Panc1 (cell line): Measurements from ENCODE around the gene PAPOLG.

Experiments
- POLR2AphosphoS5 ChIP-seq: IDR thresholded peaks from 2 replicates; pipeline ENCODE4 v1.6.1; 2012; ENCODE audit warnings: mild to moderate bottlenecking, low read depth, low read length, moderate library complexity
- TCF7L2 ChIP-seq: IDR thresholded peaks from 2 replicates; pipeline ENCODE4 v1.6.1; 2011; ENCODE audit warnings: mild to moderate bottlenecking, low read depth, low read length, inconsistent platforms
- TF ChIP-seq, protein P1 (sequence below): fragments of 450-650 bp; IDR thresholded peaks from 2 replicates; pipeline ENCODE4 v1.5.1; 2017; ENCODE audit warnings: mild to moderate bottlenecking

DNA sequence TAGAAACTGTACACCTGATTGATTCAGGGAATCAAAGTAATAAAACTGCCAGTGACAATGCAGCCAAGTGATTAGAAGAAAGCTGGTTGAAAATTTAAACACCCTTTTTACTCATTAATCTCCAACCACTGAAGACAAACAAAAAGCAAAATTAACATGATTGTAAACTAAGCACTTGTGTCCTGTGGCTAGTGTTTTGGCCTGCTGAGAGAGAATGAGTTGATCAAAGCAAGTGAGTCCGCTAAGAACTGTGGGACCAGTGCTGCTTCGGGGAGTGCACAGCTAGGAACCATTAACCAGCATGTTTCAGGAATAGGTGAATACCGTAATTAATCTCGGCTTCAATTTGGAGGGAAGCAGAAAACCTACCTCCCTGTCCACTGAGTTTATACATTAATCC, 13.6 kb upstream of the PAPOLG start:
- no peak for TF ChIP-seq POLR2AphosphoS5
- TF ChIP-seq, protein P1, sequence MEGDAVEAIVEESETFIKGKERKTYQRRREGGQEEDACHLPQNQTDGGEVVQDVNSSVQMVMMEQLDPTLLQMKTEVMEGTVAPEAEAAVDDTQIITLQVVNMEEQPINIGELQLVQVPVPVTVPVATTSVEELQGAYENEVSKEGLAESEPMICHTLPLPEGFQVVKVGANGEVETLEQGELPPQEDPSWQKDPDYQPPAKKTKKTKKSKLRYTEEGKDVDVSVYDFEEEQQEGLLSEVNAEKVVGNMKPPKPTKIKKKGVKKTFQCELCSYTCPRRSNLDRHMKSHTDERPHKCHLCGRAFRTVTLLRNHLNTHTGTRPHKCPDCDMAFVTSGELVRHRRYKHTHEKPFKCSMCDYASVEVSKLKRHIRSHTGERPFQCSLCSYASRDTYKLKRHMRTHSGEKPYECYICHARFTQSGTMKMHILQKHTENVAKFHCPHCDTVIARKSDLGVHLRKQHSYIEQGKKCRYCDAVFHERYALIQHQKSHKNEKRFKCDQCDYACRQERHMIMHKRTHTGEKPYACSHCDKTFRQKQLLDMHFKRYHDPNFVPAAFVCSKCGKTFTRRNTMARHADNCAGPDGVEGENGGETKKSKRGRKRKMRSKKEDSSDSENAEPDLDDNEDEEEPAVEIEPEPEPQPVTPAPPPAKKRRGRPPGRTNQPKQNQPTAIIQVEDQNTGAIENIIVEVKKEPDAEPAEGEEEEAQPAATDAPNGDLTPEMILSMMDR: no peak
- TF ChIP-seq TCF7L2: no peak
